SK-N-SH (cell line): ENCODE data around the gene PDK2. TPM values are rescaled to one million over a fixed set of nuclear protein-coding genes. Genes with fewer than 3 reads are reported as not detected.
A peak's percentile ranks its signal among the peaks of the same experiment; 100 is the strongest.

Experiments
- CTCF ChIA-PET: fragments of 300-600, 350-600 bp; formaldehyde crosslinking; extraction: SDS; loops from one replicate; lab custom pipeline; 2021; lab: Yijun Ruan, JAX
- POLR2A ChIA-PET: fragments of 350-600 bp; sonication (Branson Sonifier 250); formaldehyde crosslinking; extraction: SDS; loops from one replicate; lab custom pipeline; 2020; ENCODE audit warnings: antibody characterized with exemption, inconsistent platforms; lab: Yijun Ruan, JAX
- DNase-seq: peaks from one replicate; pipeline ENCODE4 v3.0.0; 2012
- H2AFZ ChIP-seq: fragments of 200-600 bp; sonication (generic); 2 replicates; pipeline ENCODE4 v1.8.1; 2016; ENCODE audit warnings: antibody characterized with exemption, mild to moderate bottlenecking, low read depth
- H3F3A ChIP-seq: fragments of 200-600 bp; sonication (generic); replicated peaks from 2 replicates; pipeline ENCODE3; 2016; ENCODE audit warnings: antibody characterized with exemption, mild to moderate bottlenecking; ENCODE audit not compliant: insufficient read depth
- H3K27ac ChIP-seq, 2 experiments: fragments of 200-500 bp in 1 of 2; fragments of 200-600 bp in 1 of 2; sonication (Bioruptor generic) in 1 of 2; sonication (generic), shearing (Covaris generic) in 1 of 2; 2 replicates each; pipeline versions ENCODE4 v1.5.1 to v1.6.1; 2014 to 2016; ENCODE audit warnings: low read depth in 2 of 2, inconsistent platforms in 1 of 2, low read length in 1 of 2, mild to moderate bottlenecking in 1 of 2, mixed read lengths in 1 of 2
- H3K27me3 ChIP-seq: fragments of 200-600 bp; sonication (generic), shearing (Covaris generic); 2 replicates; pipeline ENCODE4 v1.6.1; 2016; ENCODE audit warnings: mixed run types; ENCODE audit not compliant: insufficient read depth
- H3K36me3 ChIP-seq, 2 experiments: fragments of 200-500 bp in 1 of 2; fragments of 200-600 bp in 1 of 2; sonication (Bioruptor generic) in 1 of 2; sonication (generic) in 1 of 2; replicated peaks in 1 of 2; 2 replicates each; pipeline versions ENCODE3 to v1.5.1; 2014 to 2016; ENCODE audit warnings: low read length in 1 of 2, mild to moderate bottlenecking in 1 of 2; ENCODE audit not compliant: insufficient read depth in 2 of 2, control insufficient read depth in 1 of 2
- H3K4me1 ChIP-seq, 2 experiments: fragments of 200-500 bp in 1 of 2; fragments of 200-600 bp in 1 of 2; sonication (Bioruptor generic) in 1 of 2; sonication (generic), shearing (Covaris generic) in 1 of 2; 2 replicates each; pipeline versions ENCODE4 v1.5.1 to v1.6.1; 2014 to 2016; ENCODE audit warnings: low read depth in 1 of 2, low read length in 1 of 2, mixed run types in 1 of 2; ENCODE audit not compliant: insufficient read depth in 2 of 2, control insufficient read depth in 1 of 2
- H3K4me2 ChIP-seq: fragments of 200-600 bp; sonication (generic), shearing (Covaris generic); 2 replicates; pipeline ENCODE4 v1.6.1; 2017; ENCODE audit warnings: mixed run types
- H3K4me3 ChIP-seq, 2 experiments: fragments of 200-500 bp in 1 of 2; fragments of 200-600 bp in 1 of 2; sonication (Bioruptor generic) in 1 of 2; sonication (generic), shearing (Covaris generic) in 1 of 2; 2 replicates each; pipeline versions ENCODE4 v1.5.1 to v1.8.1; 2014 to 2016; ENCODE audit warnings: low read depth in 2 of 2, inconsistent platforms in 1 of 2, low read length in 1 of 2, mild to moderate bottlenecking in 1 of 2, mixed read lengths in 1 of 2, moderate library complexity in 1 of 2
- H3K79me2 ChIP-seq: fragments of 200-600 bp; sonication (generic); 2 replicates; pipeline ENCODE4 v1.8.1; 2017; ENCODE audit warnings: mild to moderate bottlenecking; ENCODE audit not compliant: insufficient read depth
- H3K9ac ChIP-seq: fragments of 200-600 bp; sonication (generic); 2 replicates; pipeline ENCODE4 v1.6.1; 2017; ENCODE audit warnings: mixed run types
- H3K9me2 ChIP-seq: fragments of 200-600 bp; sonication (generic); 2 replicates; pipeline ENCODE4 v1.6.1; 2017; ENCODE audit warnings: mixed run types
- H3K9me3 ChIP-seq: fragments of 200-600 bp; sonication (generic); 2 replicates; pipeline ENCODE4 v1.6.1; 2017; ENCODE audit warnings: mixed run types, mild to moderate bottlenecking, moderate library complexity
- H4K20me1 ChIP-seq: fragments of 200-600 bp; sonication (generic); 2 replicates; pipeline ENCODE4 v1.6.1; 2017; ENCODE audit warnings: mild to moderate bottlenecking, mixed run types; ENCODE audit not compliant: insufficient read depth
- CHD2 ChIP-seq: fragments of 150-350 bp; IDR thresholded peaks from 2 replicates; pipeline ENCODE4 v1.6.1; 2018; ENCODE audit warnings: low read length; ENCODE audit not compliant: partially characterized antibody
- EP300 ChIP-seq, 2 experiments: IDR thresholded peaks; 2 replicates each; pipeline versions ENCODE4 v1.4.0 to v1.6.1; 2012; ENCODE audit warnings: borderline replicate concordance in 1 of 2, low read depth in 1 of 2, low read length in 1 of 2
- FOXM1 ChIP-seq: IDR thresholded peaks from 2 replicates; pipeline ENCODE4 v1.4.0; 2012; ENCODE audit warnings: low read depth, mild to moderate bottlenecking
- GABPA ChIP-seq: IDR thresholded peaks from 2 replicates; pipeline ENCODE4 v1.4.0; 2012; ENCODE audit warnings: low read depth, mild to moderate bottlenecking
- MXI1 ChIP-seq: IDR thresholded peaks from 2 replicates; pipeline ENCODE4 v1.6.1; 2012; ENCODE audit warnings: mild to moderate bottlenecking, low read depth, low read length, improper control_type of control experiment
- POLR2AphosphoS5 ChIP-seq: IDR thresholded peaks from 2 replicates; pipeline ENCODE4 v1.6.1; 2012; ENCODE audit warnings: low read depth, low read length
- RAD21 ChIP-seq: IDR thresholded peaks from 2 replicates; pipeline ENCODE4 v1.6.1; 2012; ENCODE audit warnings: mild to moderate bottlenecking, low read length
- RFX5 ChIP-seq: IDR thresholded peaks from 2 replicates; pipeline ENCODE4 v1.6.1; 2012; ENCODE audit warnings: mild to moderate bottlenecking, improper control_type of control experiment, low read length
- RXRA ChIP-seq: IDR thresholded peaks from 2 replicates; pipeline ENCODE4 v1.4.0; 2012; ENCODE audit warnings: low read depth, mild to moderate bottlenecking, borderline replicate concordance
- TAF1 ChIP-seq: IDR thresholded peaks from 2 replicates; pipeline ENCODE4 v1.6.1; 2012; ENCODE audit warnings: low read depth, mild to moderate bottlenecking, low read length, moderate library complexity, borderline replicate concordance
- TCF12 ChIP-seq: IDR thresholded peaks from 2 replicates; pipeline ENCODE4 v1.4.0; 2012
- TEAD4 ChIP-seq: IDR thresholded peaks from 2 replicates; pipeline ENCODE4 v1.4.0; 2012; ENCODE audit warnings: mild to moderate bottlenecking, borderline replicate concordance; ENCODE audit not compliant: insufficient read depth
- WGBS: methylation state at CpG from one replicate; pipeline ENCODE4 v1.1.6; 2017; ENCODE audit warnings: low lambda C conversion rate; 5-methylcytosine and 5-hydroxymethylcytosine counted together
- polyA plus RNA-seq, 3 experiments: library from polyadenylated mRNA; depleted of rRNA; stranded (reverse); fragments of >200 nt; gene quantifications; 2 replicates each; pipeline ENCODE4 v1.2.3, GENCODE V29; 2012
- TF ChIP-seq, protein P1 (sequence below): fragments of 150-350 bp; IDR thresholded peaks from 2 replicates; pipeline ENCODE4 v1.6.1; 2017; ENCODE audit warnings: antibody characterized with exemption, low read length, low read depth, borderline replicate concordance
- TF ChIP-seq, protein P2 (sequence below): fragments of 150-350 bp; IDR thresholded peaks from 2 replicates; pipeline ENCODE4 v1.6.1; 2016; ENCODE audit warnings: mild to moderate bottlenecking, low read depth, low read length
- TF ChIP-seq, protein P3 (sequence below): fragments of 200-600 bp; sonication (generic); IDR thresholded peaks from 2 replicates; pipeline ENCODE4 v1.6.1; 2017; ENCODE audit warnings: antibody characterized with exemption, mild to moderate bottlenecking, moderate library complexity
- TF ChIP-seq, protein P4 (sequence below): IDR thresholded peaks from 2 replicates; pipeline ENCODE4 v1.4.0; 2012; ENCODE audit warnings: low read depth

PDK2 gene
- polyA plus RNA-seq, 1 of the 3 experiments (the other 2 are of a cell fraction), result 124 TPM

DNA sequence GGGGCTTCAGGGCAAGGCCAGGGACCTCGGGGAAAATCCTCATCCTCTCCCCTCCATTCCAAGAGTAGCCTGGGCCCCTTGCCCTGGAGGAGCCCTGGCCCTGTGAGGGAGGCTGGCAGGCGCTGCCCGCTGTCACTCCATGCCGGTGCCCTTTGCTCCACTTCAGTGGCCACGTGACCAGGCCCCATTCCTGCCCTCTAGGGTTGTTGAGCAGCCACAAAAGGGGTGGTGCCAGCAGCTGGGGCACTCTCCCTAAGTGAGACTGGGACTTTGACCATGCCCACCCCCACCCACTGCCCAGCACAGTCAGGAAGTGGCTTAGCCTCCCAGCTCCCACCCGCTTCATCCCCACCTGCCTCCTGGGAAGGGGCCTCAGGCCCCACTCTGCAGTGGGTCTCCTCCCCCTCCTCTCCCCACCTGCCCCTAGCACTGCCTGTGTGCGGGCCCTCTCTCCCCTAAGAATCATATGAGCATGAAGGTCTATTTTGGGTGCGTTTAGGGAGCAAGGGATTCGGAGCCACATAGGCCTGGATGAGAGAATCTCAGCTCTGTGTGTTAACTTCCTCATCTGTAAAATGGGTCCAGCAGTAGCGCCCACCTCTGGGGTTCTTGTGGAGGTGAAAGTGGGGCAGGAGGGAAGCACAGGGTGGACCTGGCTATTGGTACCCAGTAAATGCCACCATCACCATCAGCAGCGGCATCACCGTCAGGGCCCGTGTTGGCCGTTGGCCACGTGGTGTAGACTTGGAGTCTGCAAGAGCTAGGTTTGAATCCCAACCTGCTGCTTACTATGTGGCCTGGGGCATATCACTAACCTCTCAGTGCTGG lies 7.2 kb downstream of the PDK2 start:
- ChIA-PET POLR2A (interaction anchor here (0.6 to 1.0 kb wide), 2 partner anchors 28 to 70 kb away, joined by 3 read pairs; no protein-coding TSS in a partner anchor), CTCF (interaction anchor here (0.7 to 15.0 kb wide), 14 partner anchors 9 to 167 kb away, joined by 3 to 297 read pairs (median 5); partner anchors contain the start of genes COL1A1, PDK2, PPP1R9B and SGCA)
- H3K79me2 ChIP-seq, result no peaks in the 10 kb centered on the region
- 86% methylated on average over 15 of the region's 15 CpGs for WGBS
- H3K27ac ChIP-seq, result peak overlapping the region in 1 of 2 experiments; percentile 20; a peak in 2 of 4 replicates
- H3K4me3 ChIP-seq, result no peak overlapping the region
- H3K9ac ChIP-seq, result no peak overlapping the region
- no peaks in the 10 kb centered on the region for H3K27me3 ChIP-seq
- no peaks in the 10 kb centered on the region for H3K9me3 ChIP-seq
- no peak overlapping the region for H2AFZ ChIP-seq
- 0 out of 2 replicates have a peak, but pooled peaks cover 3% of the 10 kb centered on the region for H4K20me1 ChIP-seq
- no peaks in the 10 kb centered on the region for H3K9me2 ChIP-seq
- H3K36me3 ChIP-seq, result peaks cover 5 to 19% of the 10 kb centered on the region in 2 experiments
- H3K4me2 ChIP-seq, result no peak overlapping the region
- no peak for TF ChIP-seq RFX5
- TF ChIP-seq EP300 (IDR thresholded peaks at IDR 0.05; ENCODE audit: borderline replicate concordance in 1 of 2, low read depth in 1 of 2, low read length in 1 of 2), result no peak
- no peak for TF ChIP-seq POLR2AphosphoS5
- no peak for TF ChIP-seq GABPA
- TF ChIP-seq TEAD4, result no peak
- no peak for TF ChIP-seq CHD2
- TF ChIP-seq, protein P1, sequence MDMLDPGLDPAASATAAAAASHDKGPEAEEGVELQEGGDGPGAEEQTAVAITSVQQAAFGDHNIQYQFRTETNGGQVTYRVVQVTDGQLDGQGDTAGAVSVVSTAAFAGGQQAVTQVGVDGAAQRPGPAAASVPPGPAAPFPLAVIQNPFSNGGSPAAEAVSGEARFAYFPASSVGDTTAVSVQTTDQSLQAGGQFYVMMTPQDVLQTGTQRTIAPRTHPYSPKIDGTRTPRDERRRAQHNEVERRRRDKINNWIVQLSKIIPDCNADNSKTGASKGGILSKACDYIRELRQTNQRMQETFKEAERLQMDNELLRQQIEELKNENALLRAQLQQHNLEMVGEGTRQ, result no peak
- no peak for TF ChIP-seq TCF12
- TF ChIP-seq, protein P2, sequence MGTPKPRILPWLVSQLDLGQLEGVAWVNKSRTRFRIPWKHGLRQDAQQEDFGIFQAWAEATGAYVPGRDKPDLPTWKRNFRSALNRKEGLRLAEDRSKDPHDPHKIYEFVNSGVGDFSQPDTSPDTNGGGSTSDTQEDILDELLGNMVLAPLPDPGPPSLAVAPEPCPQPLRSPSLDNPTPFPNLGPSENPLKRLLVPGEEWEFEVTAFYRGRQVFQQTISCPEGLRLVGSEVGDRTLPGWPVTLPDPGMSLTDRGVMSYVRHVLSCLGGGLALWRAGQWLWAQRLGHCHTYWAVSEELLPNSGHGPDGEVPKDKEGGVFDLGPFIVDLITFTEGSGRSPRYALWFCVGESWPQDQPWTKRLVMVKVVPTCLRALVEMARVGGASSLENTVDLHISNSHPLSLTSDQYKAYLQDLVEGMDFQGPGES, result no peak
- no peak for TF ChIP-seq TAF1
- TF ChIP-seq, protein P3, sequence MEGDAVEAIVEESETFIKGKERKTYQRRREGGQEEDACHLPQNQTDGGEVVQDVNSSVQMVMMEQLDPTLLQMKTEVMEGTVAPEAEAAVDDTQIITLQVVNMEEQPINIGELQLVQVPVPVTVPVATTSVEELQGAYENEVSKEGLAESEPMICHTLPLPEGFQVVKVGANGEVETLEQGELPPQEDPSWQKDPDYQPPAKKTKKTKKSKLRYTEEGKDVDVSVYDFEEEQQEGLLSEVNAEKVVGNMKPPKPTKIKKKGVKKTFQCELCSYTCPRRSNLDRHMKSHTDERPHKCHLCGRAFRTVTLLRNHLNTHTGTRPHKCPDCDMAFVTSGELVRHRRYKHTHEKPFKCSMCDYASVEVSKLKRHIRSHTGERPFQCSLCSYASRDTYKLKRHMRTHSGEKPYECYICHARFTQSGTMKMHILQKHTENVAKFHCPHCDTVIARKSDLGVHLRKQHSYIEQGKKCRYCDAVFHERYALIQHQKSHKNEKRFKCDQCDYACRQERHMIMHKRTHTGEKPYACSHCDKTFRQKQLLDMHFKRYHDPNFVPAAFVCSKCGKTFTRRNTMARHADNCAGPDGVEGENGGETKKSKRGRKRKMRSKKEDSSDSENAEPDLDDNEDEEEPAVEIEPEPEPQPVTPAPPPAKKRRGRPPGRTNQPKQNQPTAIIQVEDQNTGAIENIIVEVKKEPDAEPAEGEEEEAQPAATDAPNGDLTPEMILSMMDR, result no peak
- TF ChIP-seq, protein P4, sequence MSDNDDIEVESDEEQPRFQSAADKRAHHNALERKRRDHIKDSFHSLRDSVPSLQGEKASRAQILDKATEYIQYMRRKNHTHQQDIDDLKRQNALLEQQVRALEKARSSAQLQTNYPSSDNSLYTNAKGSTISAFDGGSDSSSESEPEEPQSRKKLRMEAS, result no peak
- no peak for TF ChIP-seq RXRA
- no peak for TF ChIP-seq FOXM1
- TF ChIP-seq RAD21, result no peak
- TF ChIP-seq MXI1, result no peak
- peaks cover 9% of the 10 kb centered on the region for H3F3A ChIP-seq
- peak; percentile 77 for DNase-seq
- peaks cover 0 to 24% of the 10 kb centered on the region in 2 experiments; a peak in 1 of 4 replicates for H3K4me1 ChIP-seq
